Prostate gland (tissue), 2 donors: ENCODE measurements around the gene PACSIN3.

Source experiments
- CTCF ChIP-seq, 4 experiments: fragments of 200-600 bp in 2 of 4; fragments of 450-650 bp in 2 of 4; sonication (generic) in 2 of 4; IDR thresholded peaks; 1 replicate in 3 of 4; 2 replicates in 1 of 4; pipeline ENCODE4 v1.5.1; 2016 to 2019; ENCODE audit warnings: antibody characterized with exemption in 4 of 4, mild to moderate bottlenecking in 2 of 4, moderate library complexity in 2 of 4
- POLR2A ChIP-seq: fragments of 450-650 bp; IDR thresholded peaks from one replicate; pipeline ENCODE4 v1.6.1; 2016; ENCODE audit warnings: antibody characterized with exemption, mild to moderate bottlenecking
- POLR2AphosphoS5 ChIP-seq: sonication (generic); formaldehyde crosslinking; IDR thresholded peaks from one replicate; pipeline ENCODE4 v1.6.1; 2017; ENCODE audit warnings: antibody characterized with exemption

- TF ChIP-seq CTCF (IDR thresholded peaks at IDR 0.05) (no peak), POLR2A (no peak), POLR2AphosphoS5 (no peak)
Measured at GRCh38 chr11:47131136-47131535, 55.1 kb downstream of the PACSIN3 start.
